Epithelial cell of proximal tubule (primary cell): ENCODE measurements around the gene PIEZO1. TPM values are rescaled to one million over a fixed set of nuclear protein-coding genes. Genes with fewer than 3 reads are reported as not detected.

Source experiments
- DNase-seq: peaks from one replicate; pipeline ENCODE4 v3.0.0-alpha.2; 2011; ENCODE audit warnings: low read depth
- H3K4me3 ChIP-seq: 2 replicates; pipeline ENCODE4 v1.5.1; 2011; ENCODE audit warnings: low read depth, mild to moderate bottlenecking, low read length
- total RNA-seq: library from RNA; depleted of rRNA; stranded (reverse); fragments of >200 nt; gene quantifications from 2 replicates; pipeline ENCODE4 v1.2.3, GENCODE V29; 2015
- TF ChIP-seq, protein P1 (sequence below): conservative IDR thresholded peaks from 2 replicates; pipeline ENCODE4 v1.5.1; 2012; ENCODE audit warnings: low read depth, mild to moderate bottlenecking, low read length

The PIEZO1 gene
- total RNA-seq, 1 donor from 2014 or later = 246 TPM

DNA sequence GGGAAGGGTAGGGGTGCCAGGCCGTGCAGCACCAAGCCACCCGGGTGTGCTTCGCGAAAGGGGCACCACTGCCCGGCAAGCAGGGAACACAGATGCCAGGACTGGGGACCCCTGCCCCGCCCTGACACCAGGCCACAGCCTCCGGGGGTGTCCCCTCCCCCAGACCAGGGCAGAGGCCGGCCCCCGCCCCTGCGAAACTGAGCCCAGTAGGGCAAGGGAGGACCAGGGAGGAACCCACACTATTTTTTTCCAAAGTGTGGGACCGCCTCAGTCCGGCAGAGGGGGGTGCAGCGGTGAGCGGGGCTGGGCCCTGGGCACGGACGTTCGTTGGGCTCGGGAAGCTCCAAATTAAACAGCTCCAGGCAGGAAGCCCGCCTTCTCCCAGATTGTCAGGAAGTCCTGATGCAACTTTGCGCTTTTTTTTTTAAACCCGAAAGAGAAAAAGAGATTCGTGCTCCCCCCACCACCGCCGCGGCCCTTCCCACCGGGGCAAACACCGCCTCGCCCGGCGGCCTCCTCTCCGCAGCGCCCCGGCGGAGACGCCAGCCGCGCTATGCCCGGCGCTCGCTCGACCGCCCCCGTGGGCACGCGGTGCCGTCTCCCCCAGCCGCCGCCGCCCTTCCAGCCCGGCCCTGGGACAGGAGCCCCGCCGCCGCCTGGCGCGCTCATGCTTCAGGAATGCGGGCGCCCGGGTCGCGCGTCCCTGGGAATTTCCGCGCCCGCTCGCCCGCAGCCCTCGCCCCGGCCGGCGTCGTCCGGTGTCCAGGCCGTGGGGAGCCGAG, 755 bp downstream of the PIEZO1 start:
- TF ChIP-seq, protein P1, sequence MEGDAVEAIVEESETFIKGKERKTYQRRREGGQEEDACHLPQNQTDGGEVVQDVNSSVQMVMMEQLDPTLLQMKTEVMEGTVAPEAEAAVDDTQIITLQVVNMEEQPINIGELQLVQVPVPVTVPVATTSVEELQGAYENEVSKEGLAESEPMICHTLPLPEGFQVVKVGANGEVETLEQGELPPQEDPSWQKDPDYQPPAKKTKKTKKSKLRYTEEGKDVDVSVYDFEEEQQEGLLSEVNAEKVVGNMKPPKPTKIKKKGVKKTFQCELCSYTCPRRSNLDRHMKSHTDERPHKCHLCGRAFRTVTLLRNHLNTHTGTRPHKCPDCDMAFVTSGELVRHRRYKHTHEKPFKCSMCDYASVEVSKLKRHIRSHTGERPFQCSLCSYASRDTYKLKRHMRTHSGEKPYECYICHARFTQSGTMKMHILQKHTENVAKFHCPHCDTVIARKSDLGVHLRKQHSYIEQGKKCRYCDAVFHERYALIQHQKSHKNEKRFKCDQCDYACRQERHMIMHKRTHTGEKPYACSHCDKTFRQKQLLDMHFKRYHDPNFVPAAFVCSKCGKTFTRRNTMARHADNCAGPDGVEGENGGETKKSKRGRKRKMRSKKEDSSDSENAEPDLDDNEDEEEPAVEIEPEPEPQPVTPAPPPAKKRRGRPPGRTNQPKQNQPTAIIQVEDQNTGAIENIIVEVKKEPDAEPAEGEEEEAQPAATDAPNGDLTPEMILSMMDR = peak; percentile 50
- DNase-seq = no peak
- peak overlapping the region; percentile 70 for H3K4me3 ChIP-seq

DNA sequence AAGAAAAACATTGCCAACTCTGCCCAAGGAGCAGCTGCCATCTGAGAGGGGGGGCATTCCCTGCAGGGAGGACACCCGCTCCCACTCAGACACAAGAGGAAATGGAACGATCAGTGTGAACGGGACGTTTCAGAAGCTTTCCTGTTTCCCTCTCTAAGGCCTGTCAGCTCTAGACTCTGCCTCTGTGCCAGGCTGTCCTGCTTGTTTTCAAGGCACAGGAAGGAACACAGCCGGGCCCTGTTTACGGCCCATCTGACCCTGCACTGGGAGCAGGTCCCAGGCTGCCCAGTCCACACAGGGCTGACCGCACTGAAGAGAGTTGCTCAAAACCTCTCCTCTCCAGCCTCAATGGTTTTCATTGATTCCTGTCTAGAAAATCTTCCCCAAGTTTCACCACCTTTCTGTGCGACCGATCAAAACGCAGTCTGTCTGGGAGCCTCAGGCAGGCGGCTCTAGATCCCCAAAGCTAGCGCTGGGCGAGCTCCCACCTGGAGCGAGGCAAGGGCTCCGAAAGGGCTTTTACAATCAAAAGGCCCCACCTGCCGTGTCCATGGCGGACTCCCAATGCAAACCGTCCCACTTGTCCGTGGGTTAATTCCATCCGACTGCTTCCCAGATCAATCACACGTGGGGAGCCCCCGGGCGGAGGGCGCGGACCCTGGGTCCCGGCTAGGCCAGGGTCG, 1.5 kb downstream of the PIEZO1 start:
- peak overlapping the region; percentile 70 for H3K4me3 ChIP-seq
- TF ChIP-seq, protein P1 = no peak
- no peak for DNase-seq

DNA sequence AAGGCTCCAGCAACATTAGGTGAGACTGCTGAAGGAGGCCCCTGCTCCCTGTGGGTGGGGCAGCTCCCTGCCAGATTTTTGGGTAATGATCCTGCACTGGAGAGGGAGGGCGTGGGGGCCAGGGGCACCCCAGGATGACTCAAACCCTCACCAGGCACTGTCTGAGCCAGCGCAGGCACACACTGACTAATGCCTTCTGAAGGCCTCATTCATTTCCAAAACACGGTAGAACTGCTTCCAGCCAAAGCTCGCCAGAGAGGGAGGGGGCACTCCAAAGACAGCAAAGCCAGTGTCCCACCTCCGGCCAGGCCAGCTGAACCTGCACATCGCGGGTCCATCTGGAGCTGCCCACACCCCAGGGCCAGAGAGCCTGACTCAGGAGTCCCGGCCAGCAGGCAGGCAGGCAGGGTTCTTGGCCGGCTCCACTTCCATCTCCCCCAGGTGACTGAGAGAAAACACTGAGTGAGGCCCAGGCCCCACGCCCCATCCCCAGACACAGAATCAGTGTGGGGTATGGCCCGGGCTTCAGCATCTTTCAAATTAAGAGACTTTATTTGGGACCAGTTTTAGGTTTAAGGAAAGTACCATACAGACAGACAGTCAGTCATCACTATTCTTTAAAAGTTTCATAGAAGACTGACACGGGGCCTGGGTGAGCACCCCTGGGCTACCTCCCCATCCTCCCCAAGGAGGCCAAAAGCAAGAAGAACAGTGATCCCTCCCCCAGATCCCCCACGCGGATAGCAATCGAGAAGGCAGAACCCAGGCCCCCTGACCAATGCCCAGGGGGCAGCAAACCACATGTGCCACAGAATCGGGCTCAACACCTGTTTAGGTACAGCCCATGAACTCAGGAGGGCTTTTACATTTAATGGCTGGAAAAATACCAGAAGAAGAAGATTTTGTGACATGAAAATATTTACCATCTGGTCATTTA, 2.3 kb downstream of the PIEZO1 start:
- no peak overlapping the region for H3K4me3 ChIP-seq
- DNase-seq = no peak
- TF ChIP-seq, protein P1 = no peak

DNA sequence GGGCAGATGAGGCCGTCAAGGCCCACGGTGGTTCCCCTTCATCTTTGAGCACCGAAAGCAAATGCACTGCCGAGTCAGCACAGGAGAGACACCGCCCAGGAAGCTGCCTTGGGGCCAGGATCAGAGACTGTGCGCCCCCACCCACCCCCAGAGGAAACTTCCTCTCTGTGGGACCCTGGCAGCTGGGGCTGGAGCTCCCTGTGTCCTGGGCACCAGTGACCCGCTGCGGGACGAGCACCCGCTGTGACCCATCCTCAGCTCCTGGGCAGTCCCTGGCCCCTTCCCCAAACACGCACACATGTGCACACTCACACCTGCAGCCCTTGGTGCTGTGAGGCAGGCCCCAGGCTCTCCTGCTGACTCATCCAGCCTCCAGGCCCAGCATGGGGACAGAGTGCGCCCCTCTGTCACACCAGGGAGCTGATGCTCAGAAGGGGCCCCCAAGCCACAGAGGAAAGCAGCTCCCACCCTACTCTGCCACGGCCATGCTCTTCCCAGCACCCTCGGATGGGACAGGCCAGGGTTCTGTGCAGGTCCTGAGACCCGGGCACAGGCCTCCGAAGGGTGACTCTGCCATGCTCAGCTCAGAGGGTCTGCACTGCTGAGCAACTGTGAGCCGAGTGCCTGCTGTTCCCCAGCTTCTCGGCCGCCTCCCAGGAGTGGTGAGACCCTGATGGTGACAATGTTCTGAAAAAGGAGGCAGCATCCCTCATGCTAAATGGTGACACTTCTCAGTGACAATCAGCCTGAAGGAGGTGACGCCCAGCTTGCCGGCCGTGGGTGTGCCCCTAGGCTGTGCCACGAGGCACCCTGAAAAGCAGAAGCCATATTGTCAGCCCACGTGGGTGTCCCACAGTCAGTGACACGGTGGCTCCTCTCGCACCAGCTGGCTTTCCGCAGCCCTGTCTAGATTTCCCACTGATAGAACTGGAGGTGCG, 3.6 kb downstream of the PIEZO1 start:
- TF ChIP-seq, protein P1 = no peak
- no peak for DNase-seq
- H3K4me3 ChIP-seq = no peak overlapping the region

DNA sequence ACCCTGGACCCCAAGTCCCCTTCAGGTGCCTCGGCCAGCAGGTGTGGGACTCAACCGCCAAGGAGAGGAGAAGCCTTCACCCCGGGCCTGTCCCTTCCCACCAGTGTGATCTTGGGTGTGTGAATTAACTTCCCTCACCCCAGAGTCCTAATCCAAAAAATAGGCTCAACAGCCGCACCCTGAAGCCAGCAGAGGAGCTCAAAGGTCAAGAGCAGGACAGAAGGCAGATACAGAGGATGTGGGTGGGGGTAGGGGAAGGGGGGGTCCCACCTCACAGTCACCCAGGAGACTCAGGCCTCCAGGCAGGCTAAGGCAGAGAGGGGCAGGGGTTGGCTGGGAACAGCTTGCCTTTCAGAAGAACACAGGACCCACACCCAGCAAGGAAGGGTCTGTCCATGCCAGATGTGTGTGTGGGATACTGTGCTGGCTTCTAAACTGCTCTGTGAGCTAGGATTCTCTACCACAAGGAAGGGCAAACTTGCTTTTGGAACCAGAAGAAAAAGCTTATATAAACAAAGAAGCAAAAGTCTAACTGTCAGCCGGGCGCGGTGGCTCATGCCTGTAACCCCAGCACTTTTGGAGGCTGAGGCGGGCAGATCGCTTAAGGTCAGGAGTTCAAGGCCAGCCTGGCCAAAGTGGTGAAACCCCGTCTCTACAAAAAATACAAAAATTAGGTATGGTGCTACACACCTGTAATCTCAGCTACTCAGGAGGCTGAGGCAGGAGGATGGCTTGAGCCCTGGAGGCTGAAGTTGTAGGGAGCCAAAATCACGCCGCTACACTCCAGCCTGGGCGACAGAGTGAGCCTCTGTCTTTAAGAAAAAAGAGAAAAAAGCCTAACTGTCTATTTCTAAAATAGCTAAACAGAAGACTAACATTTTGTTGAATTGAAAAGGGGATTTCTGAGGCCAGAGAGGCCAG, 4.6 kb downstream of the PIEZO1 start:
- H3K4me3 ChIP-seq = no peak overlapping the region
- TF ChIP-seq, protein P1 = no peak
- no peak for DNase-seq
